GM21786 (cell line): ENCODE data around the gene BCAR3.
A peak's percentile ranks its signal among the peaks of the same experiment; 100 is the strongest.
"Not testable (repeated sequence)": the region's sequence is repeated elsewhere in the genome, so short reads cannot be mapped to it uniquely, and the experiment has no call there.

Experiments used
- ATAC-seq: cut with Tn5 transposase; IDR thresholded peaks from one replicate; pipeline ENCODE4 v1.9.1; 2021; ENCODE audit not compliant: unreplicated experiment

Gene BCAR3

GRCh38 chr1:93690341-93690740, 8.7 kb upstream of the BCAR3 start:
- ATAC-seq, result no peak

- no peak for ATAC-seq
Measured at GRCh38 chr1:93689521-93690223, 8.0 kb upstream of the BCAR3 start.

- ATAC-seq, result no peak
Measured at GRCh38 chr1:93687542-93687941, 5.9 kb upstream of the BCAR3 start.

GRCh38 chr1:93686504-93687250, 5.0 kb upstream of the BCAR3 start:
- no peak for ATAC-seq

- ATAC-seq, result no peak
Measured at GRCh38 chr1:93685918-93686317, 4.3 kb upstream of the BCAR3 start.

- ATAC-seq, result no peak
Measured at GRCh38 chr1:93683234-93683633, 1.6 kb upstream of the BCAR3 start.

- no peak for ATAC-seq
Measured at GRCh38 chr1:93681989-93682412, 364 bp upstream of the BCAR3 start.

GRCh38 chr1:93680420-93681100, 1.1 kb downstream of the BCAR3 start:
- peak; percentile 80 for ATAC-seq

GRCh38 chr1:93680076-93680419, 1.6 kb downstream of the BCAR3 start:
- no peak for ATAC-seq

GRCh38 chr1:93679546-93679945, 2.1 kb downstream of the BCAR3 start:
- ATAC-seq, result no peak

GRCh38 chr1:93678946-93679480, 2.6 kb downstream of the BCAR3 start:
- no peak for ATAC-seq

- ATAC-seq, result no peak
Measured at GRCh38 chr1:93678491-93678890, 3.1 kb downstream of the BCAR3 start.

GRCh38 chr1:93677729-93678128, 3.9 kb downstream of the BCAR3 start:
- no peak for ATAC-seq

- no peak for ATAC-seq
Measured at GRCh38 chr1:93676427-93676826, 5.2 kb downstream of the BCAR3 start.

GRCh38 chr1:93675931-93676330, 5.7 kb downstream of the BCAR3 start:
- no peak for ATAC-seq

GRCh38 chr1:93675271-93675670, 6.4 kb downstream of the BCAR3 start:
- no peak for ATAC-seq

GRCh38 chr1:93674071-93674470, 7.6 kb downstream of the BCAR3 start:
- ATAC-seq, result not testable (repeated sequence)

GRCh38 chr1:93673163-93673829, 8.3 kb downstream of the BCAR3 start:
- no peak for ATAC-seq

- no peak for ATAC-seq
Measured at GRCh38 chr1:93672477-93673162, 9.0 kb downstream of the BCAR3 start.

GRCh38 chr1:93672069-93672468, 9.6 kb downstream of the BCAR3 start:
- no peak for ATAC-seq
